Measurements from ENCODE around the gene GDF9. TPM values are rescaled to one million over a fixed set of nuclear protein-coding genes. Genes with fewer than 3 reads are reported as not detected.

Gene GDF9
- total RNA-seq, 4 donors from 2014 or later, result 0.47 to 4.8 (median 0.90) TPM

- no peak for TF ChIP-seq EP300 (IDR thresholded peaks at IDR 0.05)
- no peak for TF ChIP-seq CTCF (IDR thresholded peaks at IDR 0.05)
- TF ChIP-seq POLR2AphosphoS5 (IDR thresholded peaks at IDR 0.05), result no peak
- TF ChIP-seq POLR2A (IDR thresholded peaks at IDR 0.05), result no peak
- WGBS, result 88% methylated on average over 5 of the region's 5 CpGs
- no peak for DNase-seq (ENCODE audit: low spot score in 2 of 2)
- Histone ChIP-seq H3K27ac (no peak overlapping the region), H3K36me3 (peaks cover 40% of the 10 kb centered on the region), H3K9me3 (no peaks in the 10 kb centered on the region), H3K4me1 (peaks cover 15% of the 10 kb centered on the region), H3K4me3 (no peak overlapping the region), H3K27me3 (no peaks in the 10 kb centered on the region)
These were observed 5.4 kb upstream of the GDF9 start for GRCh38 chr5:132871459-132872284.

GRCh38 chr5:132870801-132871200, 4.5 kb upstream of the GDF9 start:
- Histone ChIP-seq H3K4me1 (peaks cover 19% of the 10 kb centered on the region), H3K27ac (no peak overlapping the region), H3K36me3 (peaks cover 34% of the 10 kb centered on the region), H3K4me3 (no peak overlapping the region), H3K27me3 (no peaks in the 10 kb centered on the region), H3K9me3 (no peaks in the 10 kb centered on the region)
- no peak for DNase-seq (ENCODE audit: low spot score in 2 of 2)
- no peak for TF ChIP-seq POLR2A (IDR thresholded peaks at IDR 0.05)
- WGBS, result 76% methylated on average over 2 of the region's 2 CpGs

GRCh38 chr5:132868754-132869153, 2.5 kb upstream of the GDF9 start:
- H3K36me3 ChIP-seq, result peaks cover 31% of the 10 kb centered on the region

GRCh38 chr5:132867046-132867451, 780 bp upstream of the GDF9 start:
- Histone ChIP-seq H3K27ac (peak overlapping the region; percentile 95), H3K36me3 (peaks cover 27% of the 10 kb centered on the region), H3K9me3 (no peaks in the 10 kb centered on the region), H3K27me3 (no peaks in the 10 kb centered on the region), H3K4me3 (peak overlapping the region; percentile 96), H3K4me1 (peaks cover 25% of the 10 kb centered on the region)
- 2% methylated on average over 11 of the region's 13 CpGs for WGBS
- no peak for TF ChIP-seq POLR2A (IDR thresholded peaks at IDR 0.05)
- no peak for TF ChIP-seq EP300 (IDR thresholded peaks at IDR 0.05)
- TF ChIP-seq CTCF (IDR thresholded peaks at IDR 0.05), result no peak
- TF ChIP-seq POLR2AphosphoS5 (IDR thresholded peaks at IDR 0.05), result no peak
- DNase-seq (ENCODE audit: low spot score in 2 of 2), result no peak

More at GRCh38 chr5:132868754-132869153, 2.5 kb upstream of the GDF9 start:
- Histone ChIP-seq H3K27ac (no peak overlapping the region), H3K4me3 (no peak overlapping the region), H3K4me1 (peaks cover 25% of the 10 kb centered on the region), H3K9me3 (no peaks in the 10 kb centered on the region), H3K27me3 (no peaks in the 10 kb centered on the region)
- TF ChIP-seq POLR2A (IDR thresholded peaks at IDR 0.05) (no peak), CTCF (IDR thresholded peaks at IDR 0.05) (no peak), POLR2AphosphoS5 (IDR thresholded peaks at IDR 0.05) (no peak)
- no peak for DNase-seq (ENCODE audit: low spot score in 2 of 2)
- WGBS, result 73% methylated on average over 4 of the region's 4 CpGs

- DNase-seq (ENCODE audit: low spot score in 2 of 2), result no peak
- Histone ChIP-seq H3K4me3 (peak overlapping the region; percentile 96), H3K36me3 (peaks cover 24% of the 10 kb centered on the region), H3K9me3 (no peaks in the 10 kb centered on the region), H3K27ac (peak overlapping the region; percentile 95), H3K27me3 (no peaks in the 10 kb centered on the region), H3K4me1 (peaks cover 25% of the 10 kb centered on the region)
- 22% methylated on average over 30 of the region's 30 CpGs for WGBS
- TF ChIP-seq POLR2AphosphoS5 (IDR thresholded peaks at IDR 0.05), result no peak
- TF ChIP-seq POLR2A (IDR thresholded peaks at IDR 0.05), result no peak
- no peak for TF ChIP-seq CTCF (IDR thresholded peaks at IDR 0.05)
- TF ChIP-seq EP300 (IDR thresholded peaks at IDR 0.05), result no peak
These were observed 464 bp downstream of the GDF9 start for GRCh38 chr5:132865668-132866341.
